Right lobe of liver (tissue), 6 donors: ENCODE results near the gene ATG2A. TPM values are rescaled to one million over a fixed set of nuclear protein-coding genes. Genes with fewer than 3 reads are reported as not detected.

Experiments used
- ATAC-seq, 4 donors: fragments of 200-7000 bp; cut with Tn5 transposase; one replicate each; pipeline ENCODE4 v1.9.1; 2020; ENCODE audit warnings: mild to moderate bottlenecking in 4 of 4, moderate library complexity in 4 of 4
- DNase-seq, 3 donors: peaks; one replicate each; pipeline ENCODE4 v3.0.0-alpha.2; 2020
- H3K27ac ChIP-seq, 3 donors: fragments of 200-600 bp; one replicate each; pipeline ENCODE4 v1.8.0; 2022
- H3K27me3 ChIP-seq, 2 donors: fragments of 200-600 bp; one replicate each; pipeline ENCODE4 v1.8.0; 2022
- H3K36me3 ChIP-seq, 4 donors: fragments of 200-600 bp; sonication (generic) in 1 of 4; one replicate each; pipeline versions ENCODE4 v1.5.1 to v1.8.0; 2017 to 2022; ENCODE audit warnings: control low read depth in 1 of 4
- H3K4me1 ChIP-seq, 4 donors: fragments of 200-600 bp; sonication (generic) in 1 of 4; one replicate each; pipeline versions ENCODE4 v1.5.1 to v1.8.0; 2017 to 2022; ENCODE audit warnings: control low read depth in 1 of 4
- H3K4me3 ChIP-seq, 3 donors: fragments of 200-600 bp; one replicate each; pipeline ENCODE4 v1.8.0; 2022
- H3K9me3 ChIP-seq, 4 donors: fragments of 200-600 bp; sonication (generic) in 1 of 4; one replicate each; pipeline versions ENCODE4 v1.5.1 to v1.8.0; 2017 to 2022; ENCODE audit warnings: control low read depth in 1 of 4
- CTCF ChIP-seq, 4 donors: fragments of 200-600 bp in 3 of 4; fragments of 450-650 bp in 1 of 4; IDR thresholded peaks; one replicate each; pipeline versions ENCODE4 v1.5.1 to v1.8.0; 2016 to 2022; ENCODE audit warnings: antibody characterized with exemption in 4 of 4, mild to moderate bottlenecking in 2 of 4
- POLR2A ChIP-seq: fragments of 450-650 bp; IDR thresholded peaks from one replicate; pipeline ENCODE4 v1.6.1; 2017; ENCODE audit warnings: antibody characterized with exemption, mild to moderate bottlenecking
- WGBS: methylation state at CpG from one replicate; pipeline ENCODE4 v1.1.6; 2018; ENCODE audit warnings: low coverage, low lambda C conversion rate; ENCODE audit not compliant: insufficient coverage; ENCODE audit errors: missing lambda C conversion rate; 5-methylcytosine and 5-hydroxymethylcytosine counted together
- intact Hi-C, 2 donors: fragments of 100-400 bp; cut with DNase I; formaldehyde crosslinking; loops; one replicate each; pipeline versions ENCODE4 v1.11.2 to v1.14.1; 2022
- total RNA-seq, 6 experiments: library from RNA; depleted of rRNA in 2 of 6; stranded (reverse); fragments of >200 nt in 2 of 6; fragmentation: NEBNext Ultra II Directional in 3 of 6; extraction: Animal tissue kit (Norgen Biotek cat#: 25700) in 3 of 6; gene quantifications; one replicate each; pipeline versions ENCODE4 v1.1.0 to v1.2.4, GENCODE V29; 2016 to 2023
- donor health status: DM: no; HTN: yes; CAD: no.
- donor health status: DM: no; HTN: no; CAD: no.
- donor health status: DM: no; HTN: no; CAD: no.
- donor health status: DM: no; HTN: yes; CAD: no.
- donor health status: DM: no; HTN: yes; CAD: no.

ATG2A gene
- total RNA-seq, 6 experiments from 2014 or later: 26.4 to 42.9 (median 32.2) TPM

GRCh38 chr11:64915376-64915887 lies 1.6 kb downstream of the ATG2A start:
- DNase-seq: no peak
- intact Hi-C loops: no loop called here
- no peak for ATAC-seq
- Histone ChIP-seq H3K4me1 (peaks cover 0 to 14% (median 4%) of the 10 kb centered on the region in 4 donors), H3K36me3 (peaks cover 5 to 38% (median 17%) of the 10 kb centered on the region in 4 donors), H3K4me3 (no peak overlapping the region), H3K27me3 (no peaks in the 10 kb centered on the region), H3K9me3 (no peaks in the 10 kb centered on the region), H3K27ac (no peak overlapping the region)
- WGBS: 68% methylated on average over 4 of the region's 7 CpGs
- no peak for TF ChIP-seq CTCF (IDR thresholded peaks at IDR 0.05)
- TF ChIP-seq POLR2A: no peak

- no peaks in the 10 kb centered on the region for H3K9me3 ChIP-seq
- intact Hi-C loops: no loop called here
- WGBS: no CpG with 5 or more reads among the region's 17 CpGs
These were observed 2.9 kb downstream of the ATG2A start for GRCh38 chr11:64914123-64914522.

DNA sequence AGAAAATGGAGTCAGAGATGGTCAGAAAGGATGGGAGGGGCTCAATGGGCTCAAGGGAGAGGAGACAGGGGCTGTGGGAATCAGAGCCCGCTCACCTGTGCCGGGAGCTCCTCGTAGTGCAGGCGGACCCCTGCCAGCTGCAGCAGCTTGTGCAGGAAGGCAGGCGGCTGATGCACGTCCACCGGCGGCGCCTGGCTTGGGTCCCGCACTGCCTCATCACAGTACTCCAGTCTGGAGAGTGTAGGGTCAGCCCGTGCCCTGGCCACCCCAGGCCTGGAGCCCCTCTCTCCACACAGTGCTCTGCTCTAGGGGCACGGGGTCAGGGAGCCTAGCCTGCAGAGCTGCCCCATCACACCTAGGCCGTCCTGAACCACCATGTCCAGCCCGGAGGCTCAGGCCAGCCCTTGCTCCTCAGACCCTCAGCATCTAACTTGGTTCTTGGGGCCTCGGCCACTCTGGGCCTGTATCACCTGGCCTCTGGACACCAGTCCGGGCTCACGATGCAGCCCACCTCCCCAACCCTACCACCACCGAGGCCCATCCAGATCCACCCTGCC lies 3.8 kb downstream of the ATG2A start:
- Histone ChIP-seq H3K27ac (no peak overlapping the region), H3K27me3 (no peaks in the 10 kb centered on the region), H3K4me1 (peaks cover 0 to 13% (median 4%) of the 10 kb centered on the region in 4 donors), H3K4me3 (no peak overlapping the region), H3K9me3 (no peaks in the 10 kb centered on the region), H3K36me3 (peaks cover 5 to 55% (median 28%) of the 10 kb centered on the region in 4 donors)
- intact Hi-C loops: no loop called here
- TF ChIP-seq CTCF (IDR thresholded peaks at IDR 0.05): no peak
- no peak for TF ChIP-seq POLR2A
- WGBS: 81% methylated on average over 3 of the region's 18 CpGs
- no peak for DNase-seq
- no peak for ATAC-seq

More at GRCh38 chr11:64914123-64914522, 2.9 kb downstream of the ATG2A start:
- no peak for TF ChIP-seq POLR2A
- TF ChIP-seq CTCF (IDR thresholded peaks at IDR 0.05): no peak
- no peaks in the 10 kb centered on the region for H3K27me3 ChIP-seq
- H3K36me3 ChIP-seq: peaks cover 5 to 51% (median 25%) of the 10 kb centered on the region in 4 donors
- DNase-seq (no peak), ATAC-seq (no peak)
- H3K4me3 ChIP-seq: no peak overlapping the region
- peaks cover 0 to 14% (median 4%) of the 10 kb centered on the region in 4 donors for H3K4me1 ChIP-seq
- no peak overlapping the region for H3K27ac ChIP-seq

- no peak for TF ChIP-seq POLR2A
- TF ChIP-seq CTCF (IDR thresholded peaks at IDR 0.05): no peak
- no peaks in the 10 kb centered on the region for H3K27me3 ChIP-seq
- WGBS: 68% methylated on average over 2 of the region's 9 CpGs
- DNase-seq (no peak), ATAC-seq (no peak)
- no peak overlapping the region for H3K27ac ChIP-seq
- peaks cover 5 to 68% (median 32%) of the 10 kb centered on the region in 4 donors for H3K36me3 ChIP-seq
- intact Hi-C loops: no loop called here
- no peak overlapping the region for H3K4me3 ChIP-seq
- no peaks in the 10 kb centered on the region for H3K9me3 ChIP-seq
- H3K4me1 ChIP-seq: peaks cover 0 to 8% (median 4%) of the 10 kb centered on the region in 4 donors
These were observed 5.3 kb downstream of the ATG2A start for GRCh38 chr11:64911689-64912088.
